A204.1 (cell line): ENCODE measurements around the gene RNLS.

Experiments used
- FAIRE-seq: peaks from 2 replicates; lab custom pipeline; 2012; peaks lifted over from hg19 to GRCh38; lab: Jason Lieb, UNC

RNLS gene

DNA sequence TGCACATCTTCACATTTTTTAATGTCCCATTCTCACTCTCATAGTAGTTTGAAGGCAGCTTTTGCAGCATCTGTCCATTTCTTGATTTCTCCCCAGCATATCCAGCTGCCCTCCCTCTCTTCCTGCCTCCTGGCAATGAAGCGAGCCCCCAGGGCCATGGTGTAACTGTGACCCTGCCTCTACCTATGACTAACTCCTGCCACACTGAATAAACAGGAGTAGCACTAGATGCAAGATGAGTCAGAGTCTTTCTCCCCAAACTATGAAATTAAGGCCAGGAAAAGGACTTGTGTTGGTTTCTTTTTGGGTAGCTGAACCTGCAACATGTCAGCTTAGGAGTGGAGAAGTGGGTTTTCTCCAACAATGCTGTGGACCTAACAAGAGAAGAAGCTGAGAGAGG lies 329.0 kb downstream of the RNLS start:
- no peak for FAIRE-seq

DNA sequence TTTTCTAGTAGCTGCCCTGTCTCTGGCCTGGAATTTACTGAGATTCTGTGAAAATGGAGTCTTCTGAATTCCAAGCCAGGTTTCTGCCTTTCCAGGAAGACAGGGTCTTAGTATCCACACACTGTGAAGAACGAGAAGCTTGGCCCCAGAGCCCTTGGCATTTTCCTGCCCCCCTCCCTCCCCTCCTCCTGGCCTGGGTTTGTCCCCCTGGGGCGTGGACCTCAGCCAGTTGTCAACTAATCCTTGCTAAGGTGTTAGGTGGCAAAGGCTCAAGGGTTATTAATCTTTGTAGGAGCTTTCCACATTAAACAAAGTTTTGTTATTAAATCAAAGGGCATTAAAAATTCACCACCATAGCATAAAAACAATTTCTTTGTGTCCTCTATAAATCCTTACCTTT lies 329.5 kb downstream of the RNLS start:
- FAIRE-seq, result no peak

DNA sequence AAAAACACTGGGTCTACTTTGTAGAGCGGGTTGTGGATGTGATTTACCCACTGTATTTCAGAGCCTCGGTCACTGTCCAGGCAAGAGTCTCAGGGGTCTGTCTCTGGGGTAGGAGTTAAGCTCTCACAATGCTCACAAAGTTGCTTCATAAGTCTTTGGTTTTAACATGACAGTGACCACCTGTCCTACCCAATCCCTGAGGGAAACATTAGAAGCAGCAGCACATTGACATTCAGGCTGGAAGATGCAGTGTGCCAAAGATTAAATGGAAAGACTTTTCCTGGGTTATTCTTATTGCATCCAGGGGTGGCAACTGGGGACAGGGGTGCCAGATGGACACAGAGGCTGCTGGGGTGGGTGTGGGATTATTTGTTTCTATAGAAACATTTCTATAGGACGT lies 330.0 kb downstream of the RNLS start:
- FAIRE-seq, result no peak

DNA sequence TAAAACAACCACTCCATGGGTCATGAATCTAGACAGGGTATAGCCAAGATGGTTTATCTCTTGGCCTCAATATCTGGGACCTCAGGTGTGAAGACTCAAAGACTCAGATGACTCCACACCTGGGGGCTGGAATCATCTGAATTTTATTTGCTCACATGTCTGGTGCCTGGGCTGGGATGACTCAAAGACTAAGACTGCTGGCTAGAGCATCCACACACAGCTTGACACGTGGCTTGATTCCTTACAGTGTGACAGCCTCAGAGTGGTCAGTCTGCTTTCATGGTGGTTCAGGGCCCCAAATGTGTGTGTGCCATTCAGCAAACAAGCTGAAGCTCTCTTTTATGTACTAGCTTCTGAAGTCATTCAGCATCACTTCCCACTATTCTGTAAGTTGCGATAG lies 333.7 kb downstream of the RNLS start:
- FAIRE-seq, result no peak

DNA sequence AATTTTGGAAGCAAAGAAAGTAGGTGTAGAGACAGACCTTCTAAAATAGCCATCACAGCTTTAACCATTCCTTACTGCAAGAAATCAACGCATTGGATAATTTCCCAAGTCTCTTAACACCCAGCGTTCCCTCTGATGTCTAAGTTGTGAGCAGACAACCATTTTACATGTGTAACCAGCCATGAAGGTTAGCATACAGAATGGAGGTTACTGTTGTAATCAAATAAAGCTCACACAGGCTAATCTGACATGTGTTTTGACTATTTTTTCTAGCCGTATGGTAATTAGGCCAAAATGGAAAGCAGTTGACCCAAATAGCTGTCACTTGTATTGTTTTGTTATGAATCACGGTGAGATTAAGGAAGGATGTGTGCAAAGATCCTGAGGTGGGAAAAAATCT lies 336.4 kb downstream of the RNLS start:
- no peak for FAIRE-seq

DNA sequence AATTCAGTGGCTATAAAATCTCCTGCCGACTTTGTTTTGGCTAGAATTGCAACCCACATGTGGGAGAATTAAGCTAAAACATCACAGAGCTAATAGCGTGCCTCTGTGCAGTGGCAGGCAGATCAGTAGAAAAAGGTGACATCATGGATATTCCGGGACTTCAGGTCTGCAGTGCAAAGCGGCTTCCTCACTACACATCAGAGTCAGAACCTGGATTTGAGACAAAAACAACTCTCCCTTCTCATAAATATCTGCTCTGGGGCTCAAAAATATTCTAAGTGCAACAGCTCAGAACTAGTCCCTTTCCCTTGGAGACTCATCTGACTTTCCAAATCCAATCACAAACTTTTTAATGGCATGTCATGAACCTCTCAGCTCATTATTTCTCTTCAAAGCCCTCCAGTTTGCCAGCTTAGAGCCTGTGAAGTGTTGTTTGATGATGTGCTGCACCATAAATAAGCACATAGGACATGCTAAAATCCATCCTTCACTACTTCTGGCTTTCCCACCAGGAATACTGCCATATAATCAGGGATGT lies 337.1 kb downstream of the RNLS start:
- FAIRE-seq, result no peak

DNA sequence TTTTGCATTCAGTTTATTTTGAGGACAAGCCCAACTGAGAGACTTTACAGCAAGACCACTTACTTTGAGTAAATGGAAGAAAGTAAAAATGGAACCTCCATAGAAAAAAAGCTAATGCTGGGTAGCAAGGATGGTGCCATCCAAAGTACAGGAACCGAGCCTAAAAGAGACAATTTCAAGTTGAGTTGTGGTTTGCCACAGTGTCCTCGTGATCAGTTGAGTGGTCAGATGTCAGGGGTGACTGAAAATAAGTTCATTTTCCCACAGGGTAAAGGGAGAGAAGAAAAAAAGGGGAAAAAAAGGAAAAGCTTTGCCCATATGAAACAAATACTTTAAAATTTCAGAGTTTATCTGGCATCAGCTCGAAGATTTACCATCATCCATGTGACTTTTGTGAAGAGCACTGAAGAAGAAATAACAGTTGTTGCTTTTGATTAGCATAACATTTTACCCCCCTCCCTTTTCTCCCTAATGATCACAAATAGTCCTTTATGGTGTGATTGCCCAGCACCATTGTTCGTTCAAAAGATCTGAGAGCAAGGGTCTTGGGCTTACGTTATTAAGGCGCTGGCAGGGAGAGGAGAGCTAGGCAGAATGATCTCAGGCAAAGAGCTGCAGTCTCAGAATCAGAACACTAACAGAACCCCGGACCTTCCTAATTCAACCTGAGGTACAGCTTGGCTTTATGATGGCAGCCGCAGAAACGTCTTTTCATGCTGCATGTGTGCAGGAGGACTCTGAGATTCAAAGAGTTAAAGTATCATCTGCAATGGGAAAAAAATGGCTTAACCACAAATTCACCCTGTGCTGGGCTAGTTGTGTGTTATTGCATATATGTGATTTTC lies 338.1 kb downstream of the RNLS start:
- no peak for FAIRE-seq

DNA sequence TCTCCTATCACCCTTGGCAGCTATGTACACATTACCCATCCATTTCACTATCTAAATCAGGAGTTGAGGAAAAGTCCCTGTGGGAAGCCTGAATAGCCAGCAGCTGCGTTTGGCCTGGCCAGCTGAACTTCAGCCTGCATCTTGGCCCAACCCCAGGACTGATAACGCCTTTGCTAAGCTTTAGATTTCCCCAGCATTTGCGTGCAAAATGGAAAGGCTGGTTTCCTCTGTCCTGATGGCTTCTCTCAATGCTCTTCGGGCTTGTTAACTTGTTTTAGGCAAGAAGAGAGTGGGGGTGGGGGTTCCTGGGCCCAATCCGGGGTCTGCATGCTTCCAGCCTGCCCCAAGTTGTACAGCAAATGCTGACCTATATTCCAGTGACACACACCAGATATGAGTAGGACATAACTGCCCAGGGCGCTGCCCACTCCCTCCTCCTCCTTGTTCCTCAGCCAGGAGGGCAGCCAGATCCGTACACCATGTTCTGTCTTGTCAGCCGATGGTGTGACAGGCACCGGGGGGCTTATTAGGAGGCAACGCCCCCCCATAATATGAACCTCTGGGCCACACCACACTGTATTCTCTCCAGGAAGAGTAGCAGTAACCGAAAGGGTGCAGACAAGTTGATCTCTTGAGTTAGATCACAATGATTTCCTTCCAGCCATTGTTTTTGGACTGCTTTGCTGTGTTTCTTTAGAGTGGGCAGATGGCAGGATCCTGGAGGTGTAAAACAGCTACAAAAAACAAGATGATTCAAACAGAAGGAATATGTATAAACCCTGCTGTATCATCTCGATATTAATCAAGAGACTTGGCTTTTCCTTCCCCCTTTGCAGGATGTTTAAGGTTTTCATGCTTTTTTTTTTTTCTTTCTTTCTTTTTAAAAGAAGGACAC lies 339.0 kb downstream of the RNLS start:
- FAIRE-seq, result no peak

DNA sequence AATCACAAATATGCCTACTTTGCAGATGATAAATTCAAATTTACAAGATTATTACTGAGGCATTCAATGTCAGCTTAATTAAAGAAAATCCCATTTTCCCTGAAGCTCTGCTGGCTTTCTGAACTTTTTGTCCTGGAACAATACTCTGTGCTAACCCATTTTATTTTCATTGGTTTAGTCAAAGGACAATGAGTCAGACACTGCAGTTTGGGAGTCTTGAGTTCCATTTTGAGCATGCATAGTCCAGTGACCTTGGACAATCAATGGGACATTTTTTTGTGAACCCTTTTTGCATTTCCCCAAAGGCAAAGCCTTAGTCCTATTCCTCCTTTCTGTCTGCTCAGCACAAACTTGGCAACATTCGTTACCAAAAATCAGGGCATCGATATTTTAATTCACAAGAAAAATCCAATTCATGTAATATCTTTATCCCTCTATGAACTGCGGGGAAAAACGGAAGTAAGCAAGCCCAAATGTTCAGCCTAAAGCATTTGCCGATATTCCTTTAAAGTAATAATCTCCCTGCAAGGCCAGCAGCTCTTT lies 339.8 kb downstream of the RNLS start:
- no peak for FAIRE-seq

DNA sequence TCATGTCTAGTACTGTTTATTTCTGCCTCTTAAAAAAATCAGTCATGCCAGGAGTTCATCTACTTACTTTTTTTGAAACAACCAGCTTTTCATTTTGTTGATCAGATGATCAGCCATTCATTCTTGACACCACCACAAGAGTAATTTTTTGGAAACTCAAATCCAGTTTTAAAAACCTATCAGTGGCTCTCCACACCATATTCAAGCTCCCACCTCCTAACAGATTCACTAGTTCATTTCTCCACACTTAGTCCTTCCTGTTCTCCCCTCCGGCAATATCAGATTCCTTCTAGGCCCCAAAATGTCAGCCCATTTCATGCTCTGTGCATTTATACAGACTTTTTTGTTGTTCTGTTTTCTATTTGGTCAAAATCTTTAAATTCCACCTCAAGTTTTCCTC lies 341.6 kb downstream of the RNLS start:
- no peak for FAIRE-seq

DNA sequence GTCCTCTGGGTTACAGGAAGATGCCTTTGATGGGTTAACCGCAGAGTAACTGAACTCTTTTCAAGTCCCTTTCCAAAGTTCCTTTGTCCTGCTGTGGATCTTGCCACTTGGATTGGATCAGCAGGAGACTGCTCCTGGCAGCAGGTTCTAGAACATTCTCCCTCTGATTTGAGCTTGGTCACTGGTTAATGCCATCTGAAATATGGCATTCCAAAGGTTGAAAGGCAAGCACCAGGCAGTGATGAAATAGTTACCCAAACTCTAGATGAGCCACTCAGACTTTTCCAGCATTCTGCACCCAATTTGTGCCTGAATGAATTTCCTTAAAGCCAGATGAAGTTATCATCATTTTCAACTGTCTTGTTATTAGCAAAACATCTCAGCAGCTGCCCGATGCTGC lies 343.9 kb downstream of the RNLS start:
- FAIRE-seq, result no peak

DNA sequence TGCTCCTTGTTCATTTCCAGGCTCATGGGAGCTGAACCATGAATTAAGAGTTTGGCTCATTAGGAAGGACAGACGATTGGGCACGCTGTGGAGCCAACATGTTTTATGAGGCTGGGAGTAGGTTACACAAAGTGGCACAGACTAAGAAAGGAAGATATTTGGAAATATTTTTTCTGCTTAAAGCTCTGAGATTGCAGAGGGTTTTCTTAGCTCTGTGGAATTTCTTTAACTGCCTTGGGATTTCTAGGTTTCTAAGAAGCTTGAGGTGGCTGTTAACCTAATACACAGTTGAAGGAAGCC lies 344.6 kb downstream of the RNLS start:
- FAIRE-seq, result no peak

DNA sequence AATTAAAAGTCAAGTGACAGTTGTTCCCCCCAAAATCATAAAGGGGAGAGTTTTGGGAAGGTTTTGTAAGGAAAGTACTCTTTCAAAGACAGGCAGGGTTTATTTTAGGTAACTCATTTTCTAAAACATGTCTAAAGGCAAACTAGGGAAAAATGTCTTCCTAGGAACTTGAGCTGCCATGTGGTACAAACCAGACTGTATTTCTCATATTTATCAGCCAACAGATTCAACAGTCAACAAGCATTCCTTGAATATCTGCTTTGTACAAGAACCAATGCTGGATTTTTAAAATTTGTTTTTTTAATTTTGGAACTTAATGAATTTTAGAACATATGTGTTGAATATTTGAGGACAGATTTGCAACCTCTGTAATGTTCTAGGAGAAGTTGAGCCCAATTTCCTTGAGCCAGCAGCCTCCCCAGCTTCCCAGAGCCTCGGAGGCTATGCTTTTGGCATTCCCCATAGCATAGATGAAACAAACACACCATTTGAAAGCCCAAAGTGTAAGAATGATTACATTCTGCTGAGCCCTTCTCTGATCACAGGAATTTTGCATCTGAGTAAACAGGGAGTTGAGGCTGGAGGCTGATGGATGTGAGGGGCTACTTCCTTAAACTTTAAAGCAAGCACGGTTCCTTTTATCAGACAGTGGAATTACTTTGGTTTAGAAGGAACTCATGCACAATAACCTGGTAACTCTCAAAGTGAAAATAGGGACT lies 345.1 kb downstream of the RNLS start:
- no peak for FAIRE-seq

DNA sequence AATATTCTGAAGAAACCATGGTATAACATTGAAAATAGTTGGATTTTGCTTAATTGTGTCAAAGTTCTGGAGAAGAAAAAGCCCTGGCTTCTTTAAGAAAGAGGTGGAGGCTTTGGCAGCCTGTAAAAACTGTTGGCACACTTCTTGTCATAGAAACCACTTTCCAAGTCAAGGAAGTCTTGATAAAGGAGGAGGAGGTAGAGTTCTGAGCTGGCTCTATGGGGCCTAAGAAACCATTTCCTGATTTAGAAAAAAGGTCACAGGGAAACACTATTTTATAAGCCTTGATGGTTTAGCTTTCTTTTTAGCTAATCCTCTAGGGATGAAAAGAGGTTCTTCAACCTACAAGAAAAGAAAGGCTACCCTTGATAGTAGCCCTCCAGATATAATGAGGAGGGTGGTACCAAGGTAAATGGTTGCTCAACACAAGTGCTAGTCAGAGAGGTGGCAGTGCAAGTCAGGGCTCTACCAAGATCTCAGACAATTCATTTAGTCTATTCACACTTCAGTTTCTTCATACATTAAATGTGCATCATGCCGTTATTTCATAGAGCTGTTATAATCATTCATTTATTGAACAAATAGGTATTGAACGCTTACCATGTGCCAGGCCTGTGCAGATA lies 346.9 kb downstream of the RNLS start:
- no peak for FAIRE-seq

DNA sequence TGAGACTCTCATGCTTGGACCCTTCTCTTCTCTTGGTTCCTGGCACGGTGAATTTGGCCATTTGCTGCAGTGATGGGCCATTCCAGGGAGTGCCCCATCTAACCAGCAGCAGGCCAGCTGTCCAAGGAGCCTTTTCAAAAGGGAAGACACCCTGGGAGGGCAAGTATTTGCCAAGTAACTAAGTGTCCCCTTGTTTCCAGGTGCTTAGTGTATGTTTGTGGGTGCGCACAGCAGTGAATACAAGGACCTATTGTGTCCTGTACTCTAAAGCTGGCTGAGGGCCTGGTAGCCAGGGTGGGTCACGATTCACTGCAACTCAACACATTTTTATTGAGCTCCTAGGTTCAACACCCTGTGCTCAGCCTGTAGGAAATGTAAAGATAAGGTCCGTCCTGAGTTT lies 348.8 kb downstream of the RNLS start:
- no peak for FAIRE-seq

DNA sequence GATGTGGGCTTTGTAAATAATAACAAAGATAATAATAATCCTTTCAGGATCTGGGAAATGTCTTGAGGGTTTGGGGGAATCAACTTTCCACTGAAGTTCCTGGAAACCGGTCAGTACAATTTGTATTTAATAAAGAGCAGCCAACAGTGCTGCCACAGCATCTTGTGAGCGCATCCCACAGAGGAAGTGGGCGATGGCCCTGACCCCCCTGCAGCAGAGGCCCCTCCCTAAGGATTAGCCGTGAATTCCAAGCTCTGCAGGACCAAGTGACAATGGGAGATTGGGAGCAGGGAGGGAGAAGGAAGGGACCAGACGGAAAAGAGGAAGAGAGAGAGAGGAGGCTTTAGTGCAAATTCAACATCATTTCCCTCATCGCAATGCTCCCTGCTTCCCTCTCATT lies 349.2 kb downstream of the RNLS start:
- no peak for FAIRE-seq

DNA sequence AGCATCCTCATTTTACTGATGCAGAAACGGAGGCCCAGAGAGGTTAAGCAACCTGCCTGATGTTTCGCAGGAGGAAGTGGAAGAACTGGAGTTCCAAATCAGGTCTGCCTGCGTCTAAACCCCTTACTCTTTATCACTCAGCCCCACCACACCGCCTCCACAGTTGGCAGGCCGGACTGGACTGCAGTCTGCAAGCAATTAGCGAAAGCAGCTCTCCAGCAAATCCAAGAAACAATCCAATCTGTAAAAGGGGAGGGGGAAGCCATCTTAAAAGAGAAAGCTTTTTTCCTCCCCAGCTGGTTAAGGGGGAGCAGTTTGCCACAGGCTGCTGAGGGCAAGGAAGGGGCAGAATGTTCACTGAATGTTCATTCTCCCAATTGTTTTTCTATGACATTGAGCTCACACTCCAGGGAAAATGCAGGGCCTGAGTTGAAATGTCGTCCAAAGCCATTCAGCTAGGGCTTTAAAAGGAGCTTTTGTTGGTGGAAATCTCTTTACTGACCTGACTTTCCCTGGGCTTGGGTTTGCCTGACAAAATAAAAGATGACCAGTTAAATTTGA lies 350.1 kb downstream of the RNLS start:
- FAIRE-seq, result no peak

DNA sequence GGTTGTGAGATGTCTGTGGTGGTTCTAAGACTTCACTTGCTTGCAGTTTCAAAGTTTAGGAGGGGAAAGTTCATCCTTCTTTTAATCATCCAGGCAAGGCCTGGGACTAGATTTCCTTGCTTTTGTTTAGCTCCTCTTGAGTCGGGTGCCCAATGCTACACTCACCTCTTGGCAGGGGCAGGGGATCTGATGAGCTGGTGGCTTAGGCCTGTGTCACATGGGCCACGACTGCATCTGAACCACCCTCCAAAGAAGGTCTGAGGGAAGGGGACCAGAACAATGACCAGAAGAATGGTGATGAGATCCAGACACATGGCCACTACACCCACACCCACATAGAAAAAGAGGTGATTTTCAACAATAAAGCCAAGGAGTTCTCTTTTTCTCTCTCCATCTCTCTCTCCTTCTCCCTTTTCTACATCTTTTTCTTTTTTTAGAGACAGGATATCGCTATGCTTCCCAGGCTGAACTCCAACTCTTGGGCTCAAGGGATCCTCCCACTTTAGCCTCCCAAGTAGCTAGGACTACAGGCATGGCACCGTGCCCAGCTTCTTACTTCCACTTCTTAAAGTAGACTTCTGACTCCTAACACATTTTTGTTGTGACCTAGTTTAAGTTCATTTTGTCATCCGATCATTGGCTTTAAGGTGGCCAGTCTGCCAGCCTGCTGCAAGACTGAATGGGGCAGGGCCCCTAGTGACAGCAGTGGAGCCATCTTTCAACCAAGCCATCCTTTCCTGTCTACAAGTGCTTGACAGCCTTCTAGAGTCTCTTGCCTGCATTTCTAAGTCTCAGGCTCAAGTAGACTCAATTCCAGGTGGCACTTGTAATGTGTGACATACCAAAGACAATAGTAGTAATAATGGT lies 350.9 kb downstream of the RNLS start:
- FAIRE-seq, result no peak

DNA sequence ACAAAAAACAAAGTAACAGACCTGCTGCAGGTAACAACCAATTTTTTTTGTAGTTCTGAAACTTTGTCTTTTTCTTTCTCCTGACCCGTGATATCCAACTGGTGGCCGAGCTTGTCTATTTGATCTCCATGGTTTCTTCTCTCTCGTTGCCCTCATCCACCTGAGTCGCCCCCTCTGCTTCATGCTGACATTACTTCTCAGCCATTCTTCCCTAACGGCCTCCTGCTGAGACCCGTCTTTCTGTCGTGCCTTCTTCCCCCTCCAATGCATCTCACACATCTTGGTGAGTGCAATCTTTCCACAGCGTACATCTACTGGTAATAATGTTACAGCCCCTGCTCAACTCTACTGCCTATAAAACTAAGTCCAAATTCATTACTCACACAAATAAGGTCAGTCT lies 352.9 kb downstream of the RNLS start:
- FAIRE-seq, result no peak

DNA sequence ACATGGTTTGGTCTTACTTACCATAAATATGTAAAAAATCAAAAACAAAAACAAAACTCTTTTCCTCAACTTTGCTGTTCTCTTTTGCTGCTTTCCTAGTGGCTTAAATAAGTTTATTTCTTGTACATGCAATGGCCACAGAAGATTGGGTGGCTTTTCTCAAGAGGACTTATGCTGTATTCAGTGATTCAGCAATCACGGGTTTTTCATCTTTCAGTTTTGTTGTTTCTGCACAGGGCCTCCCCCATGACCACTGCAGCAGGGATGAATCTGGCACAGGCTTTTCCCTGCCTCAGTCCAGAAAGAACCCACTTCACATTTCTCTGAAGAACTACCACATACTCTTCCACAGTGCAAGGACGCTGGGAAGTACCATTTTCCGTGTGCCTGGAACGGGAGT lies 355.0 kb downstream of the RNLS start:
- FAIRE-seq, result no peak
